Measurements from ENCODE around the gene TICAM2.

Gene TICAM2

DNA sequence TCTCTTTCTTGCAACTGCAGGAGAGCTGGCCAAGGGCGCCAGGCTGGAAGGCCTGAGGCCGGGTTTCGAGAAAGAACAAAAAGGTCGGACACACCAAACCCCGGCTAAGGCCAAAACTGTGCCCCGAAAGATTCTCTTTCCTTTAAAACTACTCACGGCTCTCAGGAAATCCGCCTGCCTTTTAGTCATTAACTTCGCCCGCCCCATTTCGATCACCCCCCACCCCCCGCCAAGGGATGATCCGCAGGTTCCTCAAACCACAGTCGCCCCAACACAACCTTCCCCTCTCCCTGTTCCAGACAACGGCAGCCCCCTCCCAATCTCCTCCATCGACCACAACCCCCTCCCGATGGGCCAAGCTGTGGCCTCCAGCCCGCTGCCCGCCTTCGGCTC is 58.2 kb downstream of the TICAM2 start:
- DNase-seq (ENCODE audit: insufficient read length, low spot score) (no peak), FAIRE-seq (no peak)
- TF ChIP-seq POLR2A (IDR thresholded peaks at IDR 0.05; ENCODE audit: low read depth, low read length): no peak

DNA sequence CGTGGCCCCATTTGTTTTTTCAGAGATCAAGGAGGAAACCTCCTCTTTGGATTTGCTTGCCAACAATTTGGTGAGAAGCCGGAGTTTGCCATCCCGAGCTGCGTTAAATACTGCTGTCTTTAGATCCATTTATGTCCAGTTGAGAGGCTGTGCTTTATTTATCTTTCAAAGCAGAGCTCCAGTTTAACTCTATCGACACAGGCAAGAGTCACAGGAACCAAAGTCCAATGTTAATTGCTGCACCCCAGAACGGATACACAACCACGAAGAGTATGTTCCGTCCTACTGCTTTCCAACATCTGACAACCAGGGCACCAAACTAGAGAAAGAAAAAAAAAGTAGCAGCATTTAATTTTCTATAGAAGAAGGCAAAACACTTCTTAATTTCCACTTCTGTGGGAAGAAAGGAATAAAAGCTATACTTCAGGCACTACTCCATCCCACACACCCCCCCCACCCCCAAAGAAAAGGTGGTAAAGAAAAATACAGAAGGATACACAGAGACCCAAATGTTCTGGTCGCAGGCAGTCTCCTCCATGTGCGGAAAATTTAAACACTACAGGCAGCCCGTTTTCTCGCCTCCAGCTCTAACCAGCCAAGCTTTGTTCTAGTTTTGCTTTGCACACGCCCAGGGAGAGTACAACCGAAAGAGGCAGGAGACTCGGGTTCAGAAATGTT is 58.8 kb downstream of the TICAM2 start:
- DNase-seq (ENCODE audit: insufficient read length, low spot score) (no peak), FAIRE-seq (no peak)
- TF ChIP-seq POLR2A (IDR thresholded peaks at IDR 0.05; ENCODE audit: low read depth, low read length): no peak

DNA sequence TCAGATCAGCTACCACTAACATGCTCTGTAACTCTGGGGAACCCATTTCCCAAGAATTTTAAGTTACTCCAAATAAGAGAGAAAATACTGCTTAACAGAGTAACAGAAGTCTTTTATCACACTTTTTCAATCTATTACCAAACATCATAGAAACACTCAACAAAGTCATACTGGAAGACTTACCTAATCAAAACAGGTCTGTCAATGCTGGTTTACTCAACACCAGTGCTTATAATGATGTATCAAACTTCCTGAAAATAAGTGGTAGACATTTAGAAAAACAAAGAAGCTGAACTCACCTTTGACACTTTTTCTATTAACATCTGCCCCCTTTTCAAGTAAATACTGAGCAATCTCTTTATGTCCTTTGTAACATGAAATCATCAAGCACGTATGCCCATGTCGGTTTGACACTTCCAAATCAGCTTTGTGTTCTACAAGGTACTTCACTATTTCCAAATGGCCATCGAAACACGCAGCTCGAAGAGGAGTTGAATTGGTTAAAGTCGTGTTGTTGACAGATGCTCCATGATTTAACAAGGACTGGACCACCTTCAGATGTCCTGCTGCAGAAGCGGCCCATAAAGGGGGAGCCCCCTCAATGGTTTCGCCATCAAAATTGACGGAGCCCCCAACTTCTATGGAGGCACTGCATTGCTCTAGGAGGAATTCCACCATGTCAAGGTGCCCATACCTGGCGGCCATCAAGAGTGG is 59.5 kb downstream of the TICAM2 start:
- FAIRE-seq (peak; percentile 62), DNase-seq (ENCODE audit: insufficient read length, low spot score) (no peak)
- no peak for TF ChIP-seq POLR2A (IDR thresholded peaks at IDR 0.05; ENCODE audit: low read depth, low read length)

DNA sequence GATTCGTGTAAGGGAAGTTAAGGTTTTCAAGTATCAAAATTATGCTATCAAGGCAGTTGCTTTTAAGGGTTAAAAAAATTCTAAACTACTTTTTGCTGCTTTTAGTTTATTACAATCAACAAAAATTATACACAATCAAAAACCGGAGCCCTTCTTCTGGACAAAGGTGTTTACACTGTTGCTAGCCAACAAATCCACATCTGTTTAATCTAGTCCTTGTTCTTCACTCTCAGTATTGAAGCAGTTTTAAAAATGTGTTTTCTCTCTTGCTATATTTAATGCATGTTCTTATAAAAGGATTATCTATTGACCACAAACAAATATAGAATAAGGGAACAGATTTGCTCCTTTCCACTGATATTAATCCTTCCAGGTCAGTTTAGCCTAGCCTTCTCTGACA is 60.2 kb downstream of the TICAM2 start:
- DNase-seq (ENCODE audit: insufficient read length, low spot score) (no peak), FAIRE-seq (no peak)
- TF ChIP-seq POLR2A (IDR thresholded peaks at IDR 0.05; ENCODE audit: low read depth, low read length): no peak

DNA sequence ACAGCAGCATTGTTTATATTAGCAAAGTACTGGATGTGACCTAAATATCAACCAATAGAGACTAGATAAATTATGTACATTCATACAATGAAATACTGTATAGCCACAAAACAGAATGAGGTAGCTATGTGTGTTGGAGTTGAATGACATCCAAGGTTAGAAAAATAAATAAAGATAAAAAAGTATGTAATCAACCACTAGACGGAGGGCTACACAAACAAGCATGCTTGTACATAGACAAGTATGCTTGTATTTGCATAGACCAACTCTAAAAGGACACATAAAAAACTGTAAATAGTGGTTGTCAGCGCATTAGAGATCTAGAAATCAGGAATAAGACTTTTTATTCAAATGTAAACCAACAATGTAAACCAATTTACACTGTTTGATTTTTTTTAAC is 60.7 kb downstream of the TICAM2 start:
- TF ChIP-seq POLR2A (IDR thresholded peaks at IDR 0.05; ENCODE audit: low read depth, low read length): no peak
- no peak for DNase-seq (ENCODE audit: insufficient read length, low spot score)
- no peak for FAIRE-seq

DNA sequence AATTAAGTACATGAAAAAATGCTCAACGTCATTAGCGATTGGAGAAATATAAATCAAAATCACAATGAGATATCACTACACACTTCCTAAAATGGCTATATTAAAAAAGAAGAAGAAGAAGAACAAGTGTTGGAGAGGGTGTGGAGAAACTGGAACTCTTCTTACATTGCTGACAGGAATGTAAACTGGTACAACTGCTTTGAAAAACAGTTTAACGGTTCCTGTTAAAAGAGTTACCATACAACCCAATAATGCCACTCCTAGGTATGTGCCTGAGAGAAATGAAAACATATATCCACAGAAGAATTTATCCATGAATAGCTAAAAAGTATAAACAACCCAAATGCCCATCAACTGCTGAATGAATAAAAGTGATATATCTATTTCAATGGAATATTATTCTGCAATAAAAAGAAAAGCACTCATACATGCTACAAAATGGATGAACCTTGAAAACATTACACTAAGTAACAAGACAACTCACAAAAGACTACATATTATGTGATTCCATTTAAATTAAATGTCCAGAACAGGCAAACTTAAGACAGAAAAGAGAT is 66.7 kb downstream of the TICAM2 start:
- peak; percentile 48 for FAIRE-seq
- TF ChIP-seq POLR2A (IDR thresholded peaks at IDR 0.05; ENCODE audit: low read depth, low read length): no peak
- DNase-seq (ENCODE audit: insufficient read length, low spot score): no peak

DNA sequence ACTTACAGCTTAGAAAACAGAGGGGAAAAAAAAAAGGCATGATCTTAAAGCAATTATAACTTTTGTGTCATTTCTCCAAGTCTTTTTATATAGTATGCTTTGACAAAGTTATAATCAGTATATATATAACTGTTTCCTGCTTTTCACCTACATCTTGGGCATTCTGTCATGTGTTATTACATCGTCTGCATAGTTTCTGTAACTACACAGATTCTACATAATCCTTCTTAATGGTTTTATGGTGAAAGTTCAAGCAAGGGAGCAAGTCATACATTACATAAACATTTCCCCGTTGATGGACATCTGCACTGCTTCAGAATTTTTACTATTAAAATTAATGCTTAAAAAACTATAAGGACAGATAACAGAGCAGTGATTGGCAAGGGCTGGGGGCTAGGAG is 69.8 kb downstream of the TICAM2 start:
- no peak for FAIRE-seq
- TF ChIP-seq POLR2A (IDR thresholded peaks at IDR 0.05; ENCODE audit: low read depth, low read length): no peak
- no peak for DNase-seq (ENCODE audit: insufficient read length, low spot score)

DNA sequence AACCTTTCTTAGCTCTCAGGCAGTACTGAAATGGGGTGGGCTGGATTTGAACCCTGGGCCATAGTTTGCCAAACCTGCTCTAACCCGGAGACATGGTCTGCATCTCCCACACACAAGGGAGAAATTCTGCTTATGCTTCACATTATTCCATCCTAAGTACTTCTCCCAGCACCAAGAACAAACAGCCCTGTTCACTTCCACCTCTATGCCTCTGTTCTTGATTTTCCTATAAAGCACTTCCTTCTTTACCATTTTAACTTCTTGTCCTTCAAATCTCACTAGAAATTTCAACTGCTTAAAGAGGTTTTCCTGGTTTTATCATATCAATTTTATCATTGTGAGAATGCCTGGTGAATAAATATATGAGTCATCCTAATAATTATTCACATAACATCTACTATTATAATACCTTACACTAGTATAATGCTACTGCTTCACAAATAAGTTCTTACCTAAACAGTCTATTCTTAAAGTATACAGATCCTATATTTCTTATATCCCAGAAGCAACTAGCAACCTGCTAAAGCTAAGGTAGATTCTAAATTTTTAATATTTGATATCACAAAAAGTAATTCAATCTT is 70.4 kb downstream of the TICAM2 start:
- no peak for TF ChIP-seq POLR2A (IDR thresholded peaks at IDR 0.05; ENCODE audit: low read depth, low read length)
- DNase-seq (ENCODE audit: insufficient read length, low spot score) (no peak), FAIRE-seq (no peak)

DNA sequence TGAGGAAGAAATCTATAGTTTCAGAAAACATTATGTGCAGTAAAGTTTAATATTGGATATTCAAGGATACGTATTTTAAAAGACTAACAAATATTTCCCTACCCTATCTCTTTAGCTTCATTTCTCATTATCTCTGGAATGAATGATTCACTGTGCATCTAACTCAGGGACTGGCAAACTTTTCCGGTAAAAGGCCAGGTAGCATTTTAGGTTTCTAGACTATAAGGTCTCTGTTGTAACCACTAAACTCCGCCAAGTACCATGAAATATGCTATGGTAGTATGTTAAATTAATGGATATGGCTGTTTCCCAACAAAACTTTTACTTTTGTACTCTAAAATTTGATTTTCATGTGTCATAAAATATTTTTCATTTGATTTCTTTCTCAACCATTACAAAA is 70.9 kb downstream of the TICAM2 start:
- no peak for TF ChIP-seq POLR2A (IDR thresholded peaks at IDR 0.05; ENCODE audit: low read depth, low read length)
- FAIRE-seq (no peak), DNase-seq (ENCODE audit: insufficient read length, low spot score) (no peak)

DNA sequence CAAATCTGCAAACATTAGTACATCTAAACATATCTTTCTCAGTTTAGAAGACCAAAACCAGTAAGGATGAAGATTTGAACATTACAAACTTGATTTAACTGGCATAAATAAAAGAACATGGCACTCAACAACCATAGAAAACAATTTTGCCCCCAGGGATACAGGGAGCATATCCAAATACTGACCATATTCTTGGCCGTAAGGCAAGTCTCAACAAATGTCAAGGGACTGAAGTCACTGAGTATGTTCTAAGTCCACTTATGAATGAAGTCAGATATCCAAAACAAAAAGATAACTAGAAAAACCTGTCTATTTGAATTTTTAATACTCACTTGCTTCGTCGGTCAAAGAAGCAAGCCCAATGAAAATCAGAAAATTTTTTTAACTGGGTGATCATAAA is 71.9 kb downstream of the TICAM2 start:
- peak; percentile 66 for FAIRE-seq
- TF ChIP-seq POLR2A (IDR thresholded peaks at IDR 0.05; ENCODE audit: low read depth, low read length): no peak
- DNase-seq (ENCODE audit: insufficient read length, low spot score): no peak

Measured in H54 (cell line).